Measurements from ENCODE around the gene HS3ST5.
"Not testable (repeated sequence)": the region's sequence is repeated elsewhere in the genome, so short reads cannot be mapped to it uniquely, and the experiment has no call there.

Gene HS3ST5

DNA sequence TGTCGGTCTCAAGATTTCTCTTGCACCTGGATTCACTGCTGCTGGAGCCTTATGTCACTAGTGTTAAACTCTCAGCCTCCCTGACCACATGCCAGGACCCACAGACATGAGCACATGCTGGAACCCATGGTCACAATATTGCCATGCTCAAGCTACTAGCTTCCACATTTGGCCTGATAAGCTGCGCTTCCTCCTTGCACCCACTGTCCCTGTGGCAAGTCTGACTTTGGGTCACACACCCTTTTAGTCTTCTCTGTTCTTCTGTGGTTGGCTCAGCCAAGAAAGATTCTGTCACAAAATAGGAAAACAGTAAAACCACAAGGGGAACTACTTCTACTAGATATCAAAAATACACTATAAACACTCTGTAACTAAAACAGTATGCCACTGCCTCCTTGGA is 303.0 kb downstream of the HS3ST5 start:
- no peak for DNase-seq

DNA sequence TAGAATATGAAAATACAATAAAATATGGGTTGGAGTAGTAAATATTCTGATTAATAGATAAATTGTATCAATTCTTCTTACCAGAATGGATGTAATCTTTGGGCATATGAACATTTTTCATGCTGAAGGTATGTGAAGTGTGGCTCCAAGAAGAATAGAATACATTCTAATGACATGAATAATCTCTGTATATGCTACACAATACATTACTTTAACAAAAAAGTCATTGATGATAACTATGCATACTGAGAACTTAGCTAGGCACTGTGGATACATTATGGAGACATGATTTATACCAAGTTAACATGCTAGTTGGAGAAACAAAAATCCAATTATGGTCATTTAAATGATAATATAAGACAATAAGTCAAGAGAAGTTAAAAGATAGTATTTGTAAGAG is 309.2 kb downstream of the HS3ST5 start:
- DNase-seq: no peak

DNA sequence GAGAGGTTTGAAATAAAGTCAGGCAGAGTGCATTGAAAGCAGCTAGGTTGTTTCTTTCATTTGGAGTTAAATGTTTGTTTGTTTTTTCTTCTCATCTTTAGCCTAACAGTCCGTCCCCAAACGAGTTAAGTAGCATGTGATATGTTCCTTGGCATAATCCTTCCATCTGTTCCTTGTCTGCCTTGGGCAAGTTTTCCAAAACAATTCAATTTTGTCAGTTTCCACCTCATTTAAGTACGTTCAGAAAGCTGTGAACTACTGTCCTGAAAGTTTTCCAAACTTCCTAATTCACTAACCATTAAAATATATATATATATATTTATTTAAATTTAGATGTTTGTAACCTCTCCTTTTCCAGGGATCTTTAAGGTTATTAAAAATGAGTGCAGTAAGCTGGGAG is 310.1 kb downstream of the HS3ST5 start:
- DNase-seq: no peak

DNA sequence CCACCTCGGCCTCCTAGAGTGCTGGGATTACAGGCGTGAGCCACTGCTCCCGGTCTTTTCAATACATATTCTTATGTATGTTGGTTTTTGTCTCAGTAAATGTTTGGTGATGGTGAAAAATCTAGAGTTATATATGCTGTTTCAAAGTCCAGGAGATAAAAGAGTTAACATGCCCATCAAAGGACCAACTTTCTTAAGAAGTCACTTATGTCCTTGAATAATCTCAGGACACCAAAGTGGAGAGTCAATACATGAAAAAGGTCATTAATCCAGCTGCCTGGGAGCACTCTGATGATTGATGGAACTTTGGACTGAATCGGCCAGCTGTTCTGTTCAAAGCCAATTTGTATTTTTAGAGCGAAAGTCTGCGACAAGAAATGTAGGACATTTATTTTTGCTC is 312.1 kb downstream of the HS3ST5 start:
- no peak for DNase-seq

DNA sequence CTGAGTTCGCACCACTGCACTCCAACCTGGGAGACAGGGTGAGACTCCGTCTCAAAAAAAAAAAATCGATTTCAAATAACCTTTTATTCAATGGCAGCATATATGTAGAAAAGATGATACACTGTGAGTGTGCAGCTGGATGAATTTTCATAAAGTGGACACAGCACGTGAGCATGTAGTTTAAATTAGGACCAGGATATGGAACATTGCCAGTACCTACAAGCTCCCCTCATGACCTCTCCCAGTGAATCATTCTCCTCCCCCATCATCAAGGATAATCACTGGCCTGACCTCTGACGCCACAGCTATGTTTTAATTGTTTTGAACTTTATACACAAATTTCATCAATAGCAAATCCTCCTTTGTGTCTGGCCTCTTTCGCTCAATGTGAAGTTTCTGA is 318.1 kb downstream of the HS3ST5 start:
- DNase-seq: no peak

DNA sequence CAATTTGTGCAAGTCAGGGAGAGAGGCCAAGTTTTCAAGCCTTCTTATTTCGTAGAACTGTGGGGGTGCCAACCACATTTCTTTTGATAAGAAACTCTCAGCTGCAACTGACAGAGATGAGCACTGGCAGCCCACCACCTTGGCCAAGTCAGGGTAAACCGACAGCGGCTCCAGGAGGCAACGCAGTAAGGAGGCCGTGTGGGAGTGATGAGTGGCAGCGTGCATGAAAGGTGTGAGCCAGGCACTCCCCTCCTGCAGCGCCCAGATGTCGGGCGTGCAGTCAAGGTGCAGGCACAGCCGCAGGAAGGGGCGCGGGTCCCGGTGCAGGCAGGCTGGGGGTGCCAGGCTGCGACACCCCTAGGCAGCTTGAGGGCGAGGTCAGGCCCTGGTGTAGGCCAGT is 322.6 kb downstream of the HS3ST5 start:
- no peak for DNase-seq

DNA sequence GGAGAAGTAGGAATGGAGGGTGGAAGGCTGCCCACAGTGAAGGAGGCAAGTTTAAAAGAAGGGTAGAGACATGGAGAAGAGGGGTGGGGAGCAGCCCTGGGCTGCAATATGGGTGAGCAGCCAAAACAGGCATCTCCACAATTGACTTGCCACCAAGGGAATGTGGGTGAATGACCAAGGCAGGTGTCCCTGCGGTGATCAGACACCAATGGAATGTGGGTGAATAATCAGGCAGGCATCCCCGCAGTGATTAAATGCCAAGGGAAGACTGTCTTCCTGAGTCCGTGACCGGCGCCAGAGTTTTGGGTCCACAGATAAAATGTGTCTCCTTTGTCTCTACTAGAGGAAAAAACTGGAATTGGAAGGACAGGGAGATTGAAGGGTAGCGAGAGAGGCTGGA is 325.7 kb downstream of the HS3ST5 start:
- DNase-seq: not testable (repeated sequence)

DNA sequence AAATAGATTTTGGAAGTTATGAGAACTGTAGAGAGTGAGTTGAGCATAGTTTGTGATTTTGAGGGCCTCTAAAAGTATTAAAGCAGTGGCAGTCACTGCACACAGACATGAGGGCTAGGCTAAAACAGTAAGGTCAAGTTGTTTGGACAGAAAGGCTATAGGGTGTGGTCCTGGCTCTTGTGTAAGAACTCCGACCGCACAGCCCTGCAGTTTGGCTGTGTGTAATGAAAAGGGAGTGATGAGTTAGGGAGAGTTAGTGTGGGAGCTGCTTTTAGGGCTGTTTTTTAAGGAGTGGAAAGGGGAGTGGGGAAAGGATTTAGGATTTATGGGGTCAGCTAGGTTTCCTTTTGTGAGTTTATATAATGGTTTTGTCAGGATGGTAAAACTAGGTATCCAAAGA is 328.7 kb downstream of the HS3ST5 start:
- not testable (repeated sequence) for DNase-seq

DNA sequence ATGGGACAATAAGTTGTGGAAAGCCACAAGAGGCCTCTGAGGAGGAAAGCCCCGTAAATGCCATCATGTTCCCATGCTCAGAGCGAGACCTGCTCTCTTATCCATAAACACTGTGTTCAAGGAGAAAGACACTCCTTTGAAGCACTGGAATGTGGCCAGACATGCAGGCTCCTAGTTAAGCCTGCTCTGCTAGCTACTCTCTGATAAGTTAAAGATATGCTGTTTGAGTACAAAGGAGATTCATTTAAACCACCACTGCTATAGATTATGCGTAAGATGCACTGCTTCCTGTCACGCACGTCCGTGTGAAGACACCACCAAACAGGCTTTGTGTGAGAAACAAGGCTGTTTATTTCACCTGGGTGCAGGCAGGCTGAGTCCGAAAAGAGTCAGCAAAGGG is 331.3 kb downstream of the HS3ST5 start:
- DNase-seq: peak in 1 of 2 donors; percentile 8

DNA sequence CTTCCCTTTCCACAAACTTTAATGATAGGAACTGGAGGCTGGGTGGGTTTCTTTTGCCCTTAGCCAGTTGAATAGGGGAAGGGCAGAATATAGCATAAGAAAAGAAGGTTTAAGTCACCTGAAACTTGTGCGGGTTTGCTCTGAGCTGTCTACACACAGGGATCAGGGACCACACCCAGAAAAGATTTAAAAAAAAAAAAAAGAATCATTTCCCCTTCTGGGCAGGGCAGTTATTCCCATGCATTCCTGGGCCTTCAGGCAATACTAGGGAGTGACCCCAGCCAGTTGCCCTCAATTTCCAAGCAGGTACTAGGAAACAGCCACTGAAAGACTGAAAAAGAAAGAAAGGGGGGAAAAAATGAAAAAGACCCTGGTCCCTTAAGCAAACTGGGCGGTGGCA is 332.3 kb downstream of the HS3ST5 start:
- DNase-seq: no peak

DNA sequence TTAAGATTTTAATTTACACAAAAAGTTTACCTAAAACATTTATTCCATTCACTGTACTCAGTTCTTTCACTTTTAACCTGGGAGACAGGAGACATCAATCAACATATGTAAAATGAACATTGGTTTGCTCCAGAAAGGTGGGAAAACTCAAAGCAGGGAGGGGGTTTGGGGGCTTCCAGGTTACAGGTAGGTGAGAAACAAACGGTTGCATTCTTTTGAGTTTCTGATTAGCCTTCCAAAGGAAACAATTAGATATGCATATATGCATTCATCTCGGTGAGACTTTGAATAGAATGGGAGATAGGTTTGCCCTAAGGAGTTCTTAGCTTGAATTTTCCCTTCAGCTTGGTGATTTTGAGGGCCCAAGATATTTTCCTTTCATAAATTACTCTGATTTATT is 333.6 kb downstream of the HS3ST5 start:
- no peak for DNase-seq

DNA sequence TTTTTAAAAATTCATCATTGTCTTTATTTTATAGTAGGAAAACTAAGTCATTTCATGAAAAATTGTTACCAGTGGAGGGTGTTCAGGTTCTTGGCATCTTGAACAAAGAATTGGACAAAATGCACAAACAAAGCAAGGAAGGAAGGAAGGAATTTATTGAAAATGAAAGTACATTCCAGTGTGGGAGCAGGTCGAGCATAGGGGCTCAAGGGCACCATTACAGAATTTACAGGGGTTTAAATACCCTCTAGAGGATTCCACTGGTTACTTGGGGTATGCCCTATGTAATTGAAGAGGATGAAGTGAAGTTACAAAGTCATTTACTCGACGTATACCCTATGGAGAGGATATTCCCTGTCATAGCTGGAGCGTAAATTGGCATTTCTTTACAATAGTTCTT is 334.5 kb downstream of the HS3ST5 start:
- DNase-seq: no peak

DNA sequence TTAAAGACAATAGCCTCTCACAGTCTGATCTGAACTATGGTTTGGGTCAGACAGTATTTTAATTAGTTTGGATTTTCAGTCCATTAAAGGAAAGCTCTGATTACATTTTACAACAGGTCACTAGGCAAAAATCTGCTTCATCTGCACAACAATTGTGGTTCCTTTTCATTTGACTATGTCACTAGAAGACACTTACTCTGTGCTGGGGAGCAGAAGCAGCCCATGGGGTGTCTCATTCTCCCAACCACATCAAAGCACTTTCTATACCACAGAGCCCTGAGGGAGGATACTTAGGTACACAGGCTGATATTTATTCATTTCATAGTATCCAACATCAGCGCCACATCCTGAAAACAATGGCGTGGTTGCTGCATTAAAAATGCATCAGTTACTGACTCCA is 335.3 kb downstream of the HS3ST5 start:
- peak in 1 of 2 donors; percentile 40 for DNase-seq
